Measurements from ENCODE around the gene TRABD2B. TPM values are rescaled to one million over a fixed set of nuclear protein-coding genes. Genes with fewer than 3 reads are reported as not detected.
A peak's percentile ranks its signal among the peaks of the same experiment; 100 is the strongest.

TRABD2B gene
- total and polyA plus RNA-seq, 2 experiments from 2014 or later = 1.6 to 2.0 TPM

DNA sequence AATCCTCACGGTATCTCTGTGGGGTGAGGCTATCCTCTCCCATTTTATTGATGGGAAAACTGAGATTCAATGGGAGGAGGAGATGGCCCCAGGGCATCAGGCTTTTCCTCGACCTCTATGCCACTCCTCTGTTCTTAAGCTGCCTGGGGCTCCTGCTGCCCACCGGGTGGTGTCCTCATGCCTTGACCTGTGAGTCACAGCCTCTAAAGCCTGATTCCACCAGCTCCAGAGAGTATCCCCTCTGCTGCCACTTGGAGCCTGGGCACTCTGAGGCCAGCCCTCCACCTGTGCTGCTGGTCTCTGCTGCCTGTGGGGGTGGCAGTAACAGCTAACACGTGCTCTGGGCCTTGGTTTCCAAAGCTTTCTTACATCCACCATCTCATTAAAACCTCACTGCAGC, 241.2 kb downstream of the TRABD2B start:
- no peak overlapping the region for H2AFZ ChIP-seq
- H3F3A ChIP-seq (replicated peaks; ENCODE audit: low read depth) = no peaks in the 10 kb centered on the region
- Mint-ChIP-seq H3K27me3 (ENCODE audit: insufficient read depth, low read depth, poor library complexity) (peaks cover 4% of the 10 kb centered on the region), H3K9me3 (no peaks in the 10 kb centered on the region; the same call in 2 of the 3 replicates), H3K27ac (no peak overlapping the region), H3K4me1 (peaks cover 9% of the 10 kb centered on the region; the same call in 2 of the 3 replicates), H3K4me3 (no peak overlapping the region), H3K36me3 (ENCODE audit: low read depth) (no peaks in the 10 kb centered on the region)
- no peak overlapping the region for H3K4me2 ChIP-seq
- H3K27me3 ChIP-seq (ENCODE audit: insufficient read depth) = no peaks in the 10 kb centered on the region
- TF ChIP-seq EZH2 (IDR thresholded peaks at IDR 0.05; ENCODE audit: low read depth, unreplicated experiment) (no peak), POLR2AphosphoS5 (IDR thresholded peaks at IDR 0.05; ENCODE audit: low read depth) (no peak), REST (IDR thresholded peaks at IDR 0.05; ENCODE audit: unreplicated experiment) (no peak), NANOG (IDR thresholded peaks at IDR 0.05; ENCODE audit: borderline replicate concordance) (no peak), CREB1 (CRISPR knock-in tag; IDR thresholded peaks at IDR 0.05; ENCODE audit: low read depth) (no peak), ZNF462 (CRISPR knock-in tag; IDR thresholded peaks at IDR 0.05) (no peak), JUNB (IDR thresholded peaks at IDR 0.05; ENCODE audit: unreplicated experiment) (no peak), EZH2phosphoT487 (IDR thresholded peaks at IDR 0.05; ENCODE audit: unreplicated experiment) (no peak), ZNF331 (CRISPR knock-in tag; IDR thresholded peaks at IDR 0.05; ENCODE audit: low read depth) (no peak), STAT1 (IDR thresholded peaks at IDR 0.05; ENCODE audit: unreplicated experiment) (no peak), ZNF114 (CRISPR knock-in tag; IDR thresholded peaks at IDR 0.05) (no peak)
- TF ChIP-seq, protein P1, sequence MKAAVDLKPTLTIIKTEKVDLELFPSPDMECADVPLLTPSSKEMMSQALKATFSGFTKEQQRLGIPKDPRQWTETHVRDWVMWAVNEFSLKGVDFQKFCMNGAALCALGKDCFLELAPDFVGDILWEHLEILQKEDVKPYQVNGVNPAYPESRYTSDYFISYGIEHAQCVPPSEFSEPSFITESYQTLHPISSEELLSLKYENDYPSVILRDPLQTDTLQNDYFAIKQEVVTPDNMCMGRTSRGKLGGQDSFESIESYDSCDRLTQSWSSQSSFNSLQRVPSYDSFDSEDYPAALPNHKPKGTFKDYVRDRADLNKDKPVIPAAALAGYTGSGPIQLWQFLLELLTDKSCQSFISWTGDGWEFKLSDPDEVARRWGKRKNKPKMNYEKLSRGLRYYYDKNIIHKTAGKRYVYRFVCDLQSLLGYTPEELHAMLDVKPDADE (IDR thresholded peaks at IDR 0.05) = no peak
- TF ChIP-seq, protein P2, sequence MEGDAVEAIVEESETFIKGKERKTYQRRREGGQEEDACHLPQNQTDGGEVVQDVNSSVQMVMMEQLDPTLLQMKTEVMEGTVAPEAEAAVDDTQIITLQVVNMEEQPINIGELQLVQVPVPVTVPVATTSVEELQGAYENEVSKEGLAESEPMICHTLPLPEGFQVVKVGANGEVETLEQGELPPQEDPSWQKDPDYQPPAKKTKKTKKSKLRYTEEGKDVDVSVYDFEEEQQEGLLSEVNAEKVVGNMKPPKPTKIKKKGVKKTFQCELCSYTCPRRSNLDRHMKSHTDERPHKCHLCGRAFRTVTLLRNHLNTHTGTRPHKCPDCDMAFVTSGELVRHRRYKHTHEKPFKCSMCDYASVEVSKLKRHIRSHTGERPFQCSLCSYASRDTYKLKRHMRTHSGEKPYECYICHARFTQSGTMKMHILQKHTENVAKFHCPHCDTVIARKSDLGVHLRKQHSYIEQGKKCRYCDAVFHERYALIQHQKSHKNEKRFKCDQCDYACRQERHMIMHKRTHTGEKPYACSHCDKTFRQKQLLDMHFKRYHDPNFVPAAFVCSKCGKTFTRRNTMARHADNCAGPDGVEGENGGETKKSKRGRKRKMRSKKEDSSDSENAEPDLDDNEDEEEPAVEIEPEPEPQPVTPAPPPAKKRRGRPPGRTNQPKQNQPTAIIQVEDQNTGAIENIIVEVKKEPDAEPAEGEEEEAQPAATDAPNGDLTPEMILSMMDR (conservative IDR thresholded peaks at IDR 0.05; ENCODE audit: low read depth in 2 of 2) = no peak
- no peaks in the 10 kb centered on the region for H3K4me1 ChIP-seq (ENCODE audit: insufficient read depth)
- ATAC-seq = peak; percentile 9; the same call in 1 of the 3 replicates
- no peaks in the 10 kb centered on the region for H3K36me3 ChIP-seq (ENCODE audit: insufficient read depth)
- H3K27ac ChIP-seq (ENCODE audit: low read depth) = no peak overlapping the region
- H3K4me3 ChIP-seq = no peak overlapping the region
- H4K20me1 ChIP-seq (replicated peaks; ENCODE audit: insufficient read depth) = no peaks in the 10 kb centered on the region
- DNase-seq (ENCODE audit: low spot score) = no peak
- H3K79me2 ChIP-seq (replicated peaks; ENCODE audit: insufficient read depth) = no peaks in the 10 kb centered on the region
- no peaks in the 10 kb centered on the region for H3K9me2 ChIP-seq (ENCODE audit: insufficient read depth)
